Common myeloid progenitor, CD34-positive (primary cell): ENCODE results near the gene SRRM4.

ENCODE experiments used
- CTCF ChIA-PET: fragments of 350-600 bp; sonication (Branson Sonifier 250); formaldehyde crosslinking; loops from one replicate; lab custom pipeline; 2021; ENCODE audit warnings: antibody characterized with exemption; lab: Charles Lee
- POLR2A ChIA-PET: fragments of 350-600 bp; sonication (Branson Sonifier 250); formaldehyde crosslinking; loops from one replicate; lab custom pipeline; 2021; ENCODE audit warnings: antibody characterized with exemption; lab: Charles Lee
- DNase-seq, 3 donors: peaks; one replicate each; pipeline versions ENCODE4 v3.0.0 to v3.0.0-alpha.2; 2013
- H3K27ac ChIP-seq, 2 experiments: 1 replicate in 1 of 2; 2 replicates in 1 of 2; pipeline ENCODE4 v1.7.0; 2013; ENCODE audit warnings: inconsistent platforms in 2 of 2, low read length in 2 of 2, mild to moderate bottlenecking in 2 of 2, low read depth in 1 of 2, moderate library complexity in 1 of 2; ENCODE audit not compliant: severe bottlenecking in 2 of 2, insufficient read depth in 1 of 2, poor library complexity in 1 of 2
- H3K27me3 ChIP-seq, 5 experiments: replicated peaks in 2 of 5; 1 replicate in 3 of 5; 2 replicates in 2 of 5; pipeline versions ENCODE4 v1.6.1 to v1.7.0; 2013; ENCODE audit warnings: low read length in 4 of 5, mild to moderate bottlenecking in 2 of 5, moderate library complexity in 2 of 5, inconsistent platforms in 1 of 5; ENCODE audit not compliant: insufficient read depth in 5 of 5, control insufficient read depth in 4 of 5
- H3K36me3 ChIP-seq, 4 experiments: 1 replicate in 2 of 4; 2 replicates in 2 of 4; pipeline versions ENCODE4 v1.6.1 to v1.7.0; 2013; ENCODE audit warnings: low read length in 3 of 4, control low read depth in 1 of 4, mild to moderate bottlenecking in 1 of 4; ENCODE audit not compliant: control insufficient read depth in 4 of 4, insufficient read depth in 4 of 4
- H3K4me1 ChIP-seq, 4 experiments: 1 replicate in 3 of 4; 2 replicates in 1 of 4; pipeline versions ENCODE4 v1.6.1 to v1.7.1; 2013; ENCODE audit warnings: low read length in 3 of 4, mild to moderate bottlenecking in 3 of 4, control low read depth in 1 of 4, inconsistent platforms in 1 of 4, moderate library complexity in 1 of 4; ENCODE audit not compliant: control insufficient read depth in 4 of 4, insufficient read depth in 4 of 4; ENCODE audit errors: control extremely low read depth in 1 of 4
- H3K4me3 ChIP-seq, 7 experiments: 1 replicate in 4 of 7; 2 replicates in 3 of 7; pipeline versions ENCODE4 v1.5.1 to v1.7.0; 2013; ENCODE audit warnings: mild to moderate bottlenecking in 7 of 7, low read length in 6 of 7, moderate library complexity in 6 of 7, inconsistent platforms in 2 of 7, low read depth in 2 of 7, control low read depth in 1 of 7; ENCODE audit not compliant: insufficient read depth in 4 of 7, control insufficient read depth in 1 of 7; ENCODE audit errors: extremely low read depth in 1 of 7
- H3K9me3 ChIP-seq, 5 experiments: 1 replicate in 4 of 5; 2 replicates in 1 of 5; pipeline versions ENCODE4 v1.6.1 to v1.7.1; 2013; ENCODE audit warnings: low read length in 4 of 5, mild to moderate bottlenecking in 2 of 5, inconsistent platforms in 1 of 5, low read depth in 1 of 5, moderate library complexity in 1 of 5; ENCODE audit not compliant: control insufficient read depth in 4 of 5, insufficient read depth in 2 of 5; ENCODE audit errors: control extremely low read depth in 1 of 5
- WGBS: methylation state at CpG from one replicate; pipeline ENCODE4 v1.1.5; 2013; ENCODE audit not compliant: insufficient coverage; 5-methylcytosine and 5-hydroxymethylcytosine counted together

Gene SRRM4

DNA sequence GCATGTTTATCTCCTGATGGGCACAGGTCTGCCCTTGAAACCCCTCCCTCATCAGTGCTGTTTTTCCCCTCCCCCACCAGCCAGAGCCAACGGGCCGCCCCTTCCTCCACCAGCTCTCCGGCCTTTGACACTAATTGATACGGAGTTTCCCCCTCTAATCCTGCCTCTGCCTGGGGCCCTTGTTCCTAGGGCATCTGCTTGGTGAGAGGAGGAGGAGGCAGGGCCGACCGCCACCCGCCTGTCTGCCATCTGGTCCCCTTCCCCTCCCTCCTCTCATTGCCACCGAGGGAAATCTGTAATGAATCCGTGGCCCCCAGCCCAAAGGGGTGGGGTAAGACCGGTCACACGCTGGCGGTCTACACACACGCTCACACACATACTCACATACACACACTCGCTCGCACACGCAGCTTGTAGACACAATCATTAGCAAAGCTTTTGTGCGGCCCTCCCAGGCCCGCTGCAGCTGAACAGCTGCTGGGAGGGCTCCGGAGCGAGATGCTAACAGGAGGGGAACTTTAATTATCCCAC is 27.4 kb downstream of the SRRM4 start:
- 0% methylated on average over 4 of the region's 20 CpGs for WGBS
- Histone ChIP-seq H3K27me3 (peaks cover 2 to 33% (median 13%) of the 10 kb centered on the region in 5 experiments), H3K36me3 (no peaks in the 10 kb centered on the region), H3K4me1 (no peaks in the 10 kb centered on the region), H3K27ac (no peak overlapping the region), H3K4me3 (no peak overlapping the region), H3K9me3 (peaks cover 0 to 14% (median 0%) of the 10 kb centered on the region in 5 experiments)
- ChIA-PET CTCF (no interaction called here), POLR2A (no interaction called here)
- no peak for DNase-seq

DNA sequence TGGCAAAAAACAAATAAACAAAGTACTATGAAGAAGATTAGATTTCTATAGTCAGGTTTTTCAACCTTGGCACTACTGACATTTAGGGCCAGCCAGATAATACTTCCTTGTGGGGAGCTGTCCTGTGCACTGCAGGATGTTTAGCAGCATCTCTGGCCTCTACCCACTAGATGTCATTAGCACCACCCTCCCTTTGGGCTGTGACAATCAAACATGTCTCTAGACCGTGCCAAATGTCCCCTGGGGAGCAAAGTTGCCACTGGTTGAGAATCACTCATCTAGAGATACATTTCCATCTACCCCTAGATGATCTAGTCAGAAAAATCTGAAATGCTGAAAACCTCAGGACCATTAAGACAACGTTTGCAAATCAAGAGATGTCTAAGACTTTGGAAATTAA is 29.9 kb downstream of the SRRM4 start:
- ChIA-PET POLR2A (no interaction called here), CTCF (no interaction called here)
- Histone ChIP-seq H3K4me3 (no peak overlapping the region), H3K4me1 (no peaks in the 10 kb centered on the region), H3K27ac (no peak overlapping the region), H3K27me3 (peaks cover 2 to 29% (median 9%) of the 10 kb centered on the region in 5 experiments), H3K36me3 (no peaks in the 10 kb centered on the region), H3K9me3 (peaks cover 0 to 14% (median 0%) of the 10 kb centered on the region in 5 experiments)
- DNase-seq = no peak
- 80% methylated on average over 1 of the region's 2 CpGs for WGBS

DNA sequence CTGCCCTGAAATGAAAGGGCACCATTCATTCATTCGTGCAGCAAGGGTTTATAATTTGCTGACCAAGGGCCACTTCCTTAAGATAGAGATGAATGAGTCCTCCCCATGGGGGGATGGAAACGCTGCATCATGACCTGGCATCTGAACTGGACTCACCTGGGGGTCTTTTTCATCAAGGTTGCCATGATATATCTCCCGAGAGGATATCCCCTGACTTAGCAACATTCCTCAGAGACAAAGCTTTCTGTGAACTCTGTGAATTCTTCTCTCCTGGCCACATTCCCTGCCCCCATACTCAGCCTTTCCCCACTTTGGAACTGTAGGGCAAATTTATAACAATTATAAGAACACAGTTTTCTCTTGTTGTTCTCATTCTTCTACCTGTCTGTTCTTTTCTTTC is 30.8 kb downstream of the SRRM4 start:
- 61% methylated on average over 3 of the region's 3 CpGs for WGBS
- Histone ChIP-seq H3K9me3 (peaks cover 0 to 14% (median 0%) of the 10 kb centered on the region in 5 experiments), H3K36me3 (no peaks in the 10 kb centered on the region), H3K27ac (no peak overlapping the region), H3K27me3 (peaks cover 2 to 24% (median 9%) of the 10 kb centered on the region in 5 experiments), H3K4me3 (no peak overlapping the region), H3K4me1 (no peaks in the 10 kb centered on the region)
- ChIA-PET POLR2A (no interaction called here), CTCF (no interaction called here)
- DNase-seq = no peak

DNA sequence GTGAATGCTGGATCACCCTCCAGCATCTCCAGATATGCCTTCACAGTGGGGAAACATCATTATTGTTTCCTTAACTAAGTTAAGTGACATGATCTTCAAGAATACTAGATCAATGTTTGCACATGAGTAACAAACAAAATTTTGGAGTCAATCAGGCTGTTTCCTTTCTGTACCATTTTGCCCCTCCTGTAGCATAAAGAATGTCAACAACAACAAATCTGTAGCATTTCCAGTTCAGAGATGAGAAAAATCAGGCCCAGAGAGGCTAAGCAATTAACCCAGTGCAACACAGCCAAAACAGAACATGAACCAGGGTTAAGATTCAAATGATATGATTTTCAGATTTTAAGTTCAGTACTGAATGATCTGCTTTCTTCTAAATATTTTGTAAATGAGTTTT is 31.7 kb downstream of the SRRM4 start:
- Histone ChIP-seq H3K27ac (no peak overlapping the region), H3K36me3 (no peaks in the 10 kb centered on the region), H3K9me3 (peaks cover 0 to 14% (median 0%) of the 10 kb centered on the region in 5 experiments), H3K27me3 (peaks cover 0 to 19% (median 9%) of the 10 kb centered on the region in 5 experiments), H3K4me3 (no peak overlapping the region), H3K4me1 (no peaks in the 10 kb centered on the region)
- no peak for DNase-seq
- ChIA-PET POLR2A (no interaction called here), CTCF (no interaction called here)

DNA sequence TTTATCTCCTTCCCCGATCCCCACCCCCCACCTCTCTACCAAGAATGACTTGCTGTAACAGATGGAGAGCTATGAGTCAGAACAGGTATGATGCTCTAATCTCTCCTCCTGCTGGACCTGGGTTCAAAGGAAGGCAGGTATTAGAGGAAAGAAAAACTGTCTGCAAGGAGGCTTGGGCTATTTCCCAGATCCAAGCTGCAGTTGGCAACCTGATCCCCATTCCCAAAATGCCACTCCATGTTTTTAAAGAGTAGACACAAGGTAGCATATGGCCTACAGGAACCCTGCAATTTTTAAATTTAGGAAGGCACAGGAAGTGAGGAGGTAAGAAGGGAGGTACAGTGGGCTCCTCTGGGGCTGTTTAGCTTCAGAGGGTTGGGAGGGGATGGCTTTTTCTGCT is 33.0 kb downstream of the SRRM4 start:
- Histone ChIP-seq H3K9me3 (peaks cover 0 to 12% (median 0%) of the 10 kb centered on the region in 5 experiments), H3K4me1 (no peaks in the 10 kb centered on the region), H3K4me3 (no peak overlapping the region), H3K27ac (no peak overlapping the region), H3K27me3 (peaks cover 0 to 12% (median 5%) of the 10 kb centered on the region in 5 experiments), H3K36me3 (no peaks in the 10 kb centered on the region)
- CTCF ChIA-PET = no interaction called here
- DNase-seq = no peak
- no CpG with 5 or more reads among the region's 1 CpG for WGBS
- POLR2A ChIA-PET = no interaction called here

DNA sequence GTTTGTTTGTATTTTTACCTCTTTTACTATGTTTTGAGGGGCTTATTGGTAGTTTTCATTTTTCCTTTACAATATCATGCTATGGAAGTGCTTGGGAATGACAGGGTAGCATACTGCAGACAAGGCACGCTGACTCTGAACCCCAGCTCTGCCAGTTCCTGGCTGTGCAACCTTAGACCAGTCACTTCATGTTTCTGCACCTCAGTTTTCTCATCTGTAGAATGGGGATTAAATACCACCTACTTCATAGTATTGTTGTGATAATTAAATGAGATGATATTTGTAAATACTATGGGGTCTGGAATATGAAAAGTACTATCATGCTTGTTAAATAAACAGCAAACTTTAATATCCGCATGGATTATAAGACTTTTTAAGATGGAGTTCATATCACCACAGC is 35.4 kb downstream of the SRRM4 start:
- H3K4me3 ChIP-seq = no peak overlapping the region
- no peaks in the 10 kb centered on the region for H3K4me1 ChIP-seq
- no peaks in the 10 kb centered on the region for H3K36me3 ChIP-seq
- ChIA-PET POLR2A (no interaction called here), CTCF (no interaction called here)
- H3K9me3 ChIP-seq = peaks cover 0 to 3% (median 0%) of the 10 kb centered on the region in 5 experiments
- DNase-seq = no peak
- no peak overlapping the region for H3K27ac ChIP-seq
- no CpG with 5 or more reads among the region's 2 CpGs for WGBS
- peaks cover 0 to 17% (median 3%) of the 10 kb centered on the region in 5 experiments for H3K27me3 ChIP-seq

DNA sequence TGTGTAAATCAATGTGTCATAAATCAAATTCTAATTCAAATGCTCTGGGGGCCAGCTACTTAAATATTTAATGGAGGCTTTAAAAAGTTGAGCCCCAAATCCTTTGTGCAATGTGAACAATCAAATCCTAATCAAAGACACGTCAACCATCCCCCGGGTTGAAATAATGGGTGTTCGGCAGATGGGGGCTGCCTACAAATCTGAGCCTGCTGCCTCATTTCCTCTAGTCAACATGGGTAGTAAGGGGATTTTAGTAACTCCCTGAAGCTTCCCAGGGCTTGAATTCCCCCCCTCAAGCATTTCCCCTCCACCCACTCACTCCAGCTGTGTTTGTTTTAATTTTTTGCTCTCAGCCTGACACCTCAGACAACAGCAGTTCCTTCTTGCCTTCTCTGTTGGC is 37.8 kb downstream of the SRRM4 start:
- H3K4me3 ChIP-seq = no peak overlapping the region
- no CpG with 5 or more reads among the region's 3 CpGs for WGBS
- no peaks in the 10 kb centered on the region for H3K36me3 ChIP-seq
- ChIA-PET POLR2A (no interaction called here), CTCF (no interaction called here)
- H3K27me3 ChIP-seq = peaks cover 0 to 17% (median 3%) of the 10 kb centered on the region in 5 experiments
- no peak for DNase-seq
- H3K4me1 ChIP-seq = no peaks in the 10 kb centered on the region
- no peaks in the 10 kb centered on the region for H3K9me3 ChIP-seq
- H3K27ac ChIP-seq = no peak overlapping the region
